NCI-H69 (cell line): Measurements from ENCODE around the gene SYS1.

Experiments
- DNase-seq: peaks from one replicate; lab custom pipeline; 2025; lab: John Stamatoyannopoulos, UW

Gene SYS1

GRCh38 chr20:45362804-45363610 is at the start of gene SYS1:
Gene SYS1, plus strand, starts transcription at chr20:45363156. Its CDS starts 376 bp downstream, at chr20:45363532.
- peak; percentile 95 for DNase-seq

- DNase-seq: no peak
Measured at GRCh38 chr20:45313943-45314342, 49.0 kb upstream of the SYS1 start.

- no peak for DNase-seq
Measured at GRCh38 chr20:45315672-45316071, 47.3 kb upstream of the SYS1 start.

- no peak for DNase-seq
Measured at GRCh38 chr20:45316150-45317080, 46.5 kb upstream of the SYS1 start.

GRCh38 chr20:45317826-45318225 is 45.1 kb upstream of the SYS1 start:
- no peak for DNase-seq

GRCh38 chr20:45318386-45318939 is 44.5 kb upstream of the SYS1 start:
- DNase-seq: no peak

- DNase-seq: no peak
Measured at GRCh38 chr20:45318948-45319347, 44.0 kb upstream of the SYS1 start.

GRCh38 chr20:45320948-45321595 is 41.9 kb upstream of the SYS1 start:
- DNase-seq: no peak

GRCh38 chr20:45322952-45323383 is 40.0 kb upstream of the SYS1 start:
- DNase-seq: peak; percentile 36

- no peak for DNase-seq
Measured at GRCh38 chr20:45323731-45324130, 39.2 kb upstream of the SYS1 start.

GRCh38 chr20:45325371-45325770 is 37.6 kb upstream of the SYS1 start:
- no peak for DNase-seq

GRCh38 chr20:45328451-45328850 is 34.5 kb upstream of the SYS1 start:
- no peak for DNase-seq

- DNase-seq: no peak
Measured at GRCh38 chr20:45329497-45330319, 33.2 kb upstream of the SYS1 start.

- no peak for DNase-seq
Measured at GRCh38 chr20:45330476-45330875, 32.5 kb upstream of the SYS1 start.

GRCh38 chr20:45336530-45337366 is 26.2 kb upstream of the SYS1 start:
- no peak for DNase-seq

GRCh38 chr20:45337367-45338120 is 25.4 kb upstream of the SYS1 start:
- DNase-seq: no peak

- DNase-seq: no peak
Measured at GRCh38 chr20:45338121-45339030, 24.6 kb upstream of the SYS1 start.

GRCh38 chr20:45339084-45339483 is 23.9 kb upstream of the SYS1 start:
- DNase-seq: no peak
